H9 (cell line): ENCODE measurements around the gene FAM13A. TPM values are rescaled to one million over a fixed set of nuclear protein-coding genes. Genes with fewer than 3 reads are reported as not detected.

Experiments
- DNase-seq: peaks from one replicate; pipeline ENCODE4 v3.0.0-alpha.2; 2017
- H2AFZ ChIP-seq: one replicate; pipeline ENCODE4 v1.6.1; 2013; ENCODE audit warnings: mild to moderate bottlenecking, low read length, control low read depth, moderate library complexity
- H2AK5ac ChIP-seq: 2 replicates; pipeline ENCODE4 v1.6.1; 2013; ENCODE audit warnings: low read length, control low read depth, mixed read lengths; ENCODE audit not compliant: insufficient read length
- H2BK120ac ChIP-seq: one replicate; pipeline ENCODE4 v1.6.1; 2013; ENCODE audit warnings: low read depth, mild to moderate bottlenecking, low read length, control low read depth, inconsistent platforms; ENCODE audit not compliant: poor library complexity, severe bottlenecking
- H2BK12ac ChIP-seq: 2 replicates; pipeline ENCODE4 v1.6.1; 2013; ENCODE audit warnings: low read length, control low read depth, mixed read lengths, low read depth; ENCODE audit not compliant: insufficient read length
- H2BK15ac ChIP-seq: 2 replicates; pipeline ENCODE4 v1.6.1; 2013; ENCODE audit warnings: low read depth, low read length, control low read depth
- H2BK20ac ChIP-seq: one replicate; pipeline ENCODE4 v1.6.1; 2013; ENCODE audit warnings: low read depth, mild to moderate bottlenecking, low read length, control low read depth, inconsistent platforms; ENCODE audit not compliant: poor library complexity, severe bottlenecking
- H2BK5ac ChIP-seq: 2 replicates; pipeline ENCODE4 v1.6.1; 2013; ENCODE audit warnings: low read length, control low read depth, mixed read lengths; ENCODE audit not compliant: insufficient read length
- H3K14ac ChIP-seq: 2 replicates; pipeline ENCODE4 v1.6.1; 2013; ENCODE audit warnings: low read length, control low read depth; ENCODE audit not compliant: insufficient read depth
- H3K18ac ChIP-seq: 2 replicates; pipeline ENCODE4 v1.6.1; 2013; ENCODE audit warnings: low read depth, mild to moderate bottlenecking, mixed read lengths, low read length, control low read depth; ENCODE audit not compliant: insufficient read length
- H3K23ac ChIP-seq: 2 replicates; pipeline ENCODE4 v1.6.1; 2013; ENCODE audit warnings: low read length, control low read depth, mixed read lengths, low read depth; ENCODE audit not compliant: insufficient read length
- H3K23me2 ChIP-seq: 2 replicates; pipeline ENCODE4 v1.6.1; 2013; ENCODE audit warnings: low read depth, mild to moderate bottlenecking, mixed read lengths, low read length, control low read depth; ENCODE audit not compliant: insufficient read length, poor library complexity, severe bottlenecking
- H3K27ac ChIP-seq: 2 replicates; pipeline ENCODE4 v1.5.1; 2013; ENCODE audit warnings: low read length, control low read depth, mixed read lengths, low read depth; ENCODE audit not compliant: insufficient read length
- H3K27me3 ChIP-seq: 2 replicates; pipeline ENCODE4 v1.6.1; 2013; ENCODE audit warnings: low read length, control low read depth, inconsistent platforms; ENCODE audit not compliant: insufficient read depth
- H3K4ac ChIP-seq: 2 replicates; pipeline ENCODE4 v1.6.1; 2013; ENCODE audit warnings: low read depth, mild to moderate bottlenecking, control low read depth, inconsistent platforms, low read length, moderate library complexity
- H3K4me1 ChIP-seq: 2 replicates; pipeline ENCODE4 v1.6.1; 2013; ENCODE audit warnings: low read length, control low read depth, inconsistent platforms; ENCODE audit not compliant: insufficient read depth
- H3K4me2 ChIP-seq: 2 replicates; pipeline ENCODE4 v1.6.1; 2013; ENCODE audit warnings: low read length, control low read depth, mixed read lengths; ENCODE audit not compliant: insufficient read length, insufficient read depth
- H3K56ac ChIP-seq: 2 replicates; pipeline ENCODE4 v1.6.1; 2013; ENCODE audit warnings: low read depth, mild to moderate bottlenecking, mixed read lengths, low read length, control low read depth; ENCODE audit not compliant: insufficient read length
- H3K79me1 ChIP-seq: 2 replicates; pipeline ENCODE4 v1.6.1; 2013; ENCODE audit warnings: low read depth, mild to moderate bottlenecking, moderate library complexity, low read length, control low read depth, inconsistent platforms; ENCODE audit not compliant: insufficient read depth, poor library complexity, severe bottlenecking
- H3K79me2 ChIP-seq: 2 replicates; pipeline ENCODE4 v1.6.1; 2013; ENCODE audit warnings: low read length, control low read depth, inconsistent platforms; ENCODE audit not compliant: insufficient read depth
- H3K9ac ChIP-seq: 2 replicates; pipeline ENCODE4 v1.6.1; 2013; ENCODE audit warnings: low read length, control low read depth, mixed read lengths; ENCODE audit not compliant: insufficient read length; ENCODE audit errors: extremely low read depth
- H3K9me3 ChIP-seq: one replicate; pipeline ENCODE4 v1.6.1; 2013; ENCODE audit warnings: low read depth, low read length, inconsistent platforms; ENCODE audit not compliant: control insufficient read depth
- H3T11ph ChIP-seq: one replicate; pipeline ENCODE4 v1.6.1; 2013; ENCODE audit warnings: mild to moderate bottlenecking, low read length, control low read depth, inconsistent platforms
- H4K20me1 ChIP-seq: one replicate; pipeline ENCODE4 v1.6.1; 2013; ENCODE audit not compliant: control insufficient read depth, insufficient read length, insufficient read depth
- H4K5ac ChIP-seq: 2 replicates; pipeline ENCODE4 v1.6.1; 2013; ENCODE audit warnings: low read depth, mild to moderate bottlenecking, mixed read lengths, low read length, control low read depth; ENCODE audit not compliant: insufficient read length
- H4K8ac ChIP-seq: replicated peaks from 2 replicates; pipeline ENCODE4 v1.6.1; 2013; ENCODE audit warnings: low read length, control low read depth, mixed read lengths, low read depth; ENCODE audit not compliant: insufficient read length
- H4K91ac ChIP-seq: 2 replicates; pipeline ENCODE4 v1.6.1; 2013; ENCODE audit warnings: low read depth, mild to moderate bottlenecking, moderate library complexity, mixed read lengths, low read length, control low read depth; ENCODE audit not compliant: insufficient read length
- H3K27ac Mint-ChIP-seq, 3 experiments: 2 replicates in 2 of 3; 3 replicates in 1 of 3; pipeline ENCODE4 v1.8.0; 2020 to 2021; ENCODE audit warnings: mixed read lengths in 3 of 3, mild to moderate bottlenecking in 1 of 3, moderate library complexity in 1 of 3
- H3K27me3 Mint-ChIP-seq: 2 replicates; pipeline ENCODE4 v1.8.0; 2021; ENCODE audit warnings: low read depth, mild to moderate bottlenecking, moderate library complexity, mixed read lengths
- H3K36me3 Mint-ChIP-seq, 3 experiments: 2 replicates in 2 of 3; 3 replicates in 1 of 3; pipeline ENCODE4 v1.8.0; 2020 to 2021; ENCODE audit warnings: low read depth in 3 of 3, mixed read lengths in 3 of 3; ENCODE audit not compliant: insufficient read depth in 1 of 3
- H3K4me1 Mint-ChIP-seq, 2 experiments: 2 replicates each; pipeline ENCODE4 v1.8.0; 2020; ENCODE audit warnings: mixed read lengths in 2 of 2
- H3K4me3 Mint-ChIP-seq, 2 experiments: 2 replicates in 1 of 2; 3 replicates in 1 of 2; pipeline ENCODE4 v1.8.0; 2020 to 2021; ENCODE audit warnings: mild to moderate bottlenecking in 2 of 2, mixed read lengths in 2 of 2, moderate library complexity in 1 of 2
- H3K9me3 Mint-ChIP-seq, 2 experiments: 2 replicates in 1 of 2; 3 replicates in 1 of 2; pipeline ENCODE4 v1.8.0; 2020; ENCODE audit warnings: mild to moderate bottlenecking in 2 of 2, mixed read lengths in 2 of 2, moderate library complexity in 1 of 2
- WGBS: extraction: QIAGEN DNeasy Blood & Tissue Kit; methylation state at CpG from one replicate; pipeline ENCODE4 v1.1.7; 2013; ENCODE audit warnings: missing lambda C conversion rate, low lambda C conversion rate, mixed read lengths; ENCODE audit not compliant: insufficient read length; ENCODE audit errors: extremely low coverage; 5-methylcytosine and 5-hydroxymethylcytosine counted together
- total RNA-seq: library from RNA; stranded (reverse); gene quantifications from 2 replicates; pipeline ENCODE4 v1.2.1, GENCODE V29; 2021
- TF ChIP-seq, protein P1 (sequence below): fragments of 200-600 bp; sonication (generic); conservative IDR thresholded peaks from 3 replicates; pipeline ENCODE4 v1.8.0; 2021; ENCODE audit warnings: antibody characterized with exemption, mild to moderate bottlenecking

FAM13A gene
- total RNA-seq, 1 experiment from 2014 or later: 12.7 TPM

DNA sequence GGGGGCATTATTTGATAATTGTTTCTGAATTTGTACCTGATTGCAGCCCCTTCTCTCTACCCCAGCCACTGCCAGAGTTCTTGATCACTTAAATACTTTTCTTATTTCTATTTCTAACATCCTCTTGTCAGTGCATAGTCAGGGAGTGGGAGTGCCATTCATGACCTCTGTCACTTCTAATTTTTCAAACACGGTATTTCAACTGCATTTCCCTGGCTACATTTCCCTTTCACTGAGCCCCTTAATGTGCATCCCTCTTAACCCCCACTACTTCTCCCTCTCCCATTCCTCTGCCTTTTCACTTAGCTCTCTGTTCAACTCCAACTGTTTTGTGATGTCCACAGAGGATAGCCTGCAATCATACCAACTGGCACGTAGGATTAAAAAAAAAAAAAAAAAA lies 231.1 kb downstream of the FAM13A start:
- no peak overlapping the region for H3K23ac ChIP-seq
- no peaks in the 10 kb centered on the region for H3K27me3 Mint-ChIP-seq
- H2AFZ ChIP-seq: no peak overlapping the region
- H3K56ac ChIP-seq: no peak overlapping the region
- H3K9ac ChIP-seq: no peak overlapping the region
- no peaks in the 10 kb centered on the region for H3K27me3 ChIP-seq
- WGBS: no CpG with 5 or more reads among the region's 2 CpGs
- H3K4me1 ChIP-seq: no peaks in the 10 kb centered on the region
- H4K20me1 ChIP-seq: no peaks in the 10 kb centered on the region
- peaks cover 3% of the 10 kb centered on the region for H3K23me2 ChIP-seq
- no peak for DNase-seq
- H4K5ac ChIP-seq: no peak overlapping the region
- H2BK12ac ChIP-seq: no peak overlapping the region
- H3K4me1 Mint-ChIP-seq: peaks cover 18 to 26% of the 10 kb centered on the region in 2 experiments
- no peak overlapping the region for H2BK20ac ChIP-seq
- H2BK15ac ChIP-seq: no peak overlapping the region
- no peaks in the 10 kb centered on the region for H3K9me3 ChIP-seq
- no peaks in the 10 kb centered on the region for H3K79me1 ChIP-seq
- no peak overlapping the region for H2BK120ac ChIP-seq
- no peak overlapping the region for H3K4me2 ChIP-seq
- no peaks in the 10 kb centered on the region for H3K79me2 ChIP-seq
- no peaks in the 10 kb centered on the region for H3K9me3 Mint-ChIP-seq
- no peak overlapping the region for H3T11ph ChIP-seq
- H2BK5ac ChIP-seq: no peak overlapping the region
- H3K36me3 Mint-ChIP-seq: no peaks in the 10 kb centered on the region
- H3K27ac ChIP-seq: no peak overlapping the region
- H3K4ac ChIP-seq: no peak overlapping the region
- H4K8ac ChIP-seq: no peak overlapping the region
- no peak overlapping the region for H3K18ac ChIP-seq
- no peak overlapping the region for H3K27ac Mint-ChIP-seq
- no peak overlapping the region for H4K91ac ChIP-seq
- no peak overlapping the region for H3K14ac ChIP-seq
- H2AK5ac ChIP-seq: no peak overlapping the region
- TF ChIP-seq, protein P1, sequence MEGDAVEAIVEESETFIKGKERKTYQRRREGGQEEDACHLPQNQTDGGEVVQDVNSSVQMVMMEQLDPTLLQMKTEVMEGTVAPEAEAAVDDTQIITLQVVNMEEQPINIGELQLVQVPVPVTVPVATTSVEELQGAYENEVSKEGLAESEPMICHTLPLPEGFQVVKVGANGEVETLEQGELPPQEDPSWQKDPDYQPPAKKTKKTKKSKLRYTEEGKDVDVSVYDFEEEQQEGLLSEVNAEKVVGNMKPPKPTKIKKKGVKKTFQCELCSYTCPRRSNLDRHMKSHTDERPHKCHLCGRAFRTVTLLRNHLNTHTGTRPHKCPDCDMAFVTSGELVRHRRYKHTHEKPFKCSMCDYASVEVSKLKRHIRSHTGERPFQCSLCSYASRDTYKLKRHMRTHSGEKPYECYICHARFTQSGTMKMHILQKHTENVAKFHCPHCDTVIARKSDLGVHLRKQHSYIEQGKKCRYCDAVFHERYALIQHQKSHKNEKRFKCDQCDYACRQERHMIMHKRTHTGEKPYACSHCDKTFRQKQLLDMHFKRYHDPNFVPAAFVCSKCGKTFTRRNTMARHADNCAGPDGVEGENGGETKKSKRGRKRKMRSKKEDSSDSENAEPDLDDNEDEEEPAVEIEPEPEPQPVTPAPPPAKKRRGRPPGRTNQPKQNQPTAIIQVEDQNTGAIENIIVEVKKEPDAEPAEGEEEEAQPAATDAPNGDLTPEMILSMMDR: no peak
- no peak overlapping the region for H3K4me3 Mint-ChIP-seq
